G401 (cell line): ENCODE data around the gene REPS2. TPM values are rescaled to one million over a fixed set of nuclear protein-coding genes. Genes with fewer than 3 reads are reported as not detected.

Experiments
- DNase-seq: peaks from one replicate; pipeline ENCODE4 v3.0.0-alpha.2; 2015; ENCODE audit warnings: low spot score
- in situ Hi-C: cut with HindIII; loops from 2 replicates; pipeline ENCODE4 v1.10.0; 2016; ENCODE audit warnings: low sequenced_read_pairs, mixed read lengths
- total RNA-seq: library from RNA; depleted of rRNA; stranded (reverse); fragments of >200 nt; shearing (Covaris generic); gene quantifications from 2 replicates; pipeline ENCODE4 v1.2.3, GENCODE V29; 2014

The REPS2 gene
- total RNA-seq, 1 experiment from 2014 or later: not detected

DNA sequence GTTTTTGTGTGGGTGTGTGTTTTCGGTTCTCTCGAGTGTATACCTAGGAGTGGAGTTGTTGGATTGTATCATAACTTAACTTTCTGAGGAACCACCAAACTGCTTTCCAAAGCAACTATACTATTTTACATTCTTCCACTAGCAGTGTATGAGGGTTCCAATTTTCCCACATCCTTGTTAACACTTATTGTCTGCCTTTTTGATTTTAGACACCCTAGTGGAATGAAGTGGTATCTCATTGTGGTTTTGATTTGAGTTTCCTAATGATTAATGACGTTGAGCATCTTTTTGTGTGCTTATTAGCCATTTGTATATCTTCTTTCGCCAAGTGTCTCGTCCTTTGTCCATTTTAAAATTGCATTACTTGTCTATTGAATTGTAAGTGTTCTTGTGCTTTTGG lies 118.6 kb downstream of the REPS2 start:
- in situ Hi-C loops: no loop called here
- no peak for DNase-seq

- DNase-seq: no peak
- in situ Hi-C loops: no loop called here
Measured at GRCh38 chrX:17067534-17067933, 121.1 kb downstream of the REPS2 start.

DNA sequence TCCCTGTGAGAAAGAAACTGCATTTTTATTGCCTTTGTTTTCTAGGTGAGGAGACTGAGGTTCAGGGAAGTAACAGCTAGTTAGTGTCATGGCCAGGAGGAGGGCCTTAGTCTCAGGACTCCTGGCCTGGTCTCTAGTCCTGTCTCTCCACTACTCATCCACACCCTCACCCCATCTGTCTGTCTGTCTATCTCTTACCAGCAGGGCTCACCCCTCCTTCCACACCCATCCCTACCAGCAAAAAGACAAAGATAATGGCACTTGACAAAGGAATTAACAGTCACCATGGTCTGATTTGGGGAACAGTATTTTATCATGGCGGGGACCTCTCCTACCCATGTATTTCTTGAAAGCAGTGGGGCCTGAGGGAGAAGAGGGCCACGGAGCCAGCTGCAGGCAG lies 125.8 kb downstream of the REPS2 start:
- in situ Hi-C loops: no loop called here
- no peak for DNase-seq

DNA sequence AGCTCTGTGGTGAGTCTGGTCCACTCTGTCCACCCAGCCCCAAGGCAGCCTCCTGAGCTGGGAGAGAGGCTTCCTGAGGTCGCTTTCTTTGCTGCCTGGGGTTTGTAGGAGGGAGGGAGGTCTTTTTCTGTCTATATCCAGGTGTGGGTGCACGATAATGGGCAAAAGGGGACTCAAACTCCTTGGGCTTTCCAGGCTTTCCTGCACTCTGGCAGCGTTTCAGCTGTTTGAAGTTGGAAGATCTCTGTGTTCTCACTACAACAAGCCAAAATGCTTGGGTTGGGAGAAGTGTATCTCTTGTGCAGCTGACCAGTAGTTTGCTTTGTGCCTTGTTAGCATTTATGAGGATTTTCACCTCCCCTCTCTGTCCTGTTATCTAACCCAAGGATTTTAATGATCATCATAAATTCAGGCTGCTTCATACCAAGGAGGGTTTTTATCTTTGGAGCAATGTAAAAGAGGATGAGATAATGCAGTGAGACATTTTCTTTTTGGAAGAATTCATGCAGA lies 126.3 kb downstream of the REPS2 start:
- DNase-seq: no peak
- in situ Hi-C loops: no loop called here

DNA sequence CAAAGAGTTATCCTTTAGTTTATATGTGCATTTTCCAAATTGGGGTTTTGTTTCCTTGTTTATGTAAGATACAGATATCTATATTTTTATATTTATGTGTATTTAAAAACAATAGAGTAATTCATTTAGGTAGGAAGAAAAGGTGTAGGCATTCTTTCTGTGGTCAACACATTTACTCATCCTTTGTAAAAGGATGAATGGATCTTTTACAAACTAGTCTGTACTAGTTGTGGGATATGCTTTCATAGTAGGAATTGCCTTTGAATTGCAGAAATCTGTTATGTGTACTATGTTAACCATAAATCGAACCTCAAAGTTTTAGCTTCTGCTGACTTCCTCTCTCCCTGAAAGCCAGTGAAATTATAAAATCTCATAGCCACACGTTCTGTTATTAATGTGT lies 128.5 kb downstream of the REPS2 start:
- DNase-seq: no peak
- in situ Hi-C loops: no loop called here

- in situ Hi-C loops: no loop called here
- DNase-seq: no peak
Measured at GRCh38 chrX:17077361-17077760, 130.9 kb downstream of the REPS2 start.

DNA sequence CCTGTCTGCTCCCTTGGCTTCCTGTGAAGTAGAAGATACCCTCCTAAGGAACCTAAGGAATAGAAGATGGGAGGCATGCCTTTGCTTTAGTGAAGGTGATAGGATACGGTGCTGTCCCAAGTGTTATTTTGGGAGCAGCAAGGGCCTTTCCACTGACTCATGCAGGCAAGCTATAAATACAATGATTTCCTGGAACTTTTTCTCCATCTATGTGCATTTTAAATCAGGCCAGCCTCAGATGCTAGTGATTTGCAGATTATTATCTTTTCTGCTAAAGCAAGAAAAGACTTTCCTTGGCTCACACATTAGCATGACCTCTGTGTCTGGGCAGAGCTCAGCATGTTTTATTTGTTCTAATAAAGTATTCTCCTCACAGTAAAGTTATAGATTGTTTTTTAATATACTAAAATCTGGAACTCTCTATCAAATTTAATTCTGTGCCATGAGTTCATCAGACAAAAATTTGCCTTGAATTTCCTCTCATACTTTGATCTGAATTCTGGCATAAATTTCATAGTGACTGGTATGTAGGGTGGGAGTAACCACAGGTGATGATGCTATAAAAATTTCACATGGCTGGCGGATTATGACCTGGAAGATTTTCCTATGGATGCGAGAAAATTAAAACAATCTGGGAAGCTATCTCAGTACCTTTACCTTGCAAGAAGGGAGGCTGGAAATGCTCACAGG lies 131.7 kb downstream of the REPS2 start:
- in situ Hi-C loops: no loop called here
- DNase-seq: no peak

GRCh38 chrX:17081511-17081910 lies 135.1 kb downstream of the REPS2 start:
- peak; percentile 67 for DNase-seq
- in situ Hi-C loops: no loop called here

DNA sequence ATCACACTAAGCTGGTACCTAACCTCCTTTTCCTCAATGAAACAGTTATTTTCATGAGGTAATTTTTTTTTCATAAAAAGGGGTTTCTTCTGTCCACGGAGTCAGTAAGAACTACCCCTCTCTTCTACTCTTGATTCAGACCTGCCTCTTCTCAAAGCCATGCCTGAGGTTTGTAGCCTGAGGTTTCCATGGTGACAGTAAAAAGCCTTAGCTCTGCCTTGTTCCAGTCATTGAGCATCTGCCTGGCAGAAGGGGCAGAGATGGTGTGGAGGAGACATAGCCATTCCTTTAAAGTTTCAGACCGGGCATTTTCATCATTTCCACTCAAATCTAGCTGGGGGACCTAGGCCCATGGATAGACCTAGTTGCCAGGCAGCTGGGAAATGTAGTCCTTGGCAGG lies 135.5 kb downstream of the REPS2 start:
- in situ Hi-C loops: no loop called here
- peak; percentile 35 for DNase-seq

DNA sequence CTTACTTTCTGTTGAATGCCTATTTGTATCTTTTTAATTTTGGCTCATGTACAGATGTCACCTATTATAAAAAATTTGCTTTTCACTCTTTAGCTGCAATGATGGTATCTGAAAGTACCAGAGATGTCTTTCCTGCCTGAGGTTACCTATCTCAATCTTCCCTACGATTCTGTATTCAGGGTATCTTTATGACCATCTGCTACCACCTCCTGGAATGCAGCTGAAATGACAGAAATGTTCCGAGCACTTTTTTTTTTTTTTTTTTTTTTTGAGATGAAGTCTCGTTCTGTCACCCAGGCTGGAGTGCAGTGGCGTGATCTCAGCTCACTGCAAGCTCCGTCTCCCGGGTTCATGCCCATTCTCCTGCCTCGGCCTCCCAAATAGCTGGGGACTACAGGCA lies 136.4 kb downstream of the REPS2 start:
- DNase-seq: peak; percentile 73

DNA sequence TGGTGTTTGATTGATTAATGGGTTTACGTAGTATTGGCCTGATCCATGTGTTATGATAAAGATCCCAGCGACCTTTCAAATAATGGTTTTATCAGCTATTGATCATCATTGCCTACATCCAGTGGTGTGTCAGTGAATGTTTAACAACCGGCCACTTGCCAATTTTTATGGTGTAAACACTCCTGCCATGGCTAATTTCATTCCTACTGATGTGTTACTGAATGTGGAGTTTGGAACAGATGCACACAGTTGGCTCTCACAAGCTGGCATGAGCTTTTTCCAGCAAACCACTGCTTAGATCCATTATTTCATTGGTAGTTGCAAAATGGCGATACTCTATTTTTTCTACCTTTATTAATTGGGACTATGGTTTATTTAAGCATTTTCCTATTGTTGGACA lies 139.9 kb downstream of the REPS2 start:
- no peak for DNase-seq
- in situ Hi-C loops: no loop called here

More for the DNA sequence above, 136.4 kb downstream of the REPS2 start:
- in situ Hi-C loops: no loop called here

DNA sequence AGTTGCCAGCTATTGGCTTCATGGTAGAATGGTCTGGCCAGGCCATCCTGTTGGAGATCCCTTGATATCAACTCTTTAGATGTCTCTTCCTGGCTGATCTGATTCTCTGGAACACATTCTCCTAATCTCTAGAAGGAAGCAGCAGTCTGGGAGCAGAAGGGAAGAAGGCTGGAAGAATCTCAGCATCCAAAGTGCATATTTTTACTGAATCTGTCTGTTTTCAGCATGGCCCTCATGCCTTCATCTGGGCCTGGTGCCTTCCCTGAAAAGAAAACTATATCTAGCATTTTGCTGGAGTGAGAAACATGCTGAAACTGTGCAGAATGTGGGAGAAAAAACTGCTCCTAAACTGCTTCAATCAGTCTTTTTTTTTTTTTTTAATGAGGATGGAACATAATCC lies 148.7 kb downstream of the REPS2 start:
- no peak for DNase-seq
- in situ Hi-C loops: no loop called here

DNA sequence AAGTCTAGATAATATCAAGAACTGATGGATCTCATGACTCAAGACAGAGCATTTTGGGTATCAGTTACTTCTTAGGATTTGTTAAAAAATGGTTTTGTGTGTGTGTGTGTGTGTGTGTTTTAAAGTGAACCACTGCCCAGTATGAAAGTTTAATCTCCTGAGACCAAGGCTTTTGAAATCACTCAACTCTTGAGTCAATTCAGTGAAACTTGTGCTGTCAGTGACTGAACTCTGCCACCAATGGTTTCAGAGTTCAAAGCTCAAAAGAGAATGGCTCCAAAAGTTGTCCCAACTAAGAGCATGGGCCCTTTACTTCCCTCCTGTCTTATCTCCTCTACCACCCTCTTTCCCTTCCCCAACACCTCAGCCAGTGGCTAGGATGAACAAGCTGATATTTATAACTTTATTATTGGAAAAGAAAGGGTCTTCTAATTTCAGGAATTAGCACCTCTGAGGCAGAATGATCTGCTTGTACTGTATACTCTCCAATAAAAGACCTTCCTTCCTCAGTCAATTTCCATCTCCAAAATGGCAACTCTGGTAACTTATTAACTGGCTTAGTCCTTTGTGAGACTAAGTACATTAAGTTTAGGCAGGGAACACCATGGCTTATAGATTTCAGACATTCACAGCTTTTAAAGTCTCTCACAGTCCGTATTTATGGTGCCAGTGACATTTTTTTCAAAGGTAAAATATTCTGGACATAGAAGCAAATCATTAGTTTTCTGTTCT lies 152.2 kb downstream of the REPS2 start:
- DNase-seq: no peak
- in situ Hi-C loops: no loop called here

DNA sequence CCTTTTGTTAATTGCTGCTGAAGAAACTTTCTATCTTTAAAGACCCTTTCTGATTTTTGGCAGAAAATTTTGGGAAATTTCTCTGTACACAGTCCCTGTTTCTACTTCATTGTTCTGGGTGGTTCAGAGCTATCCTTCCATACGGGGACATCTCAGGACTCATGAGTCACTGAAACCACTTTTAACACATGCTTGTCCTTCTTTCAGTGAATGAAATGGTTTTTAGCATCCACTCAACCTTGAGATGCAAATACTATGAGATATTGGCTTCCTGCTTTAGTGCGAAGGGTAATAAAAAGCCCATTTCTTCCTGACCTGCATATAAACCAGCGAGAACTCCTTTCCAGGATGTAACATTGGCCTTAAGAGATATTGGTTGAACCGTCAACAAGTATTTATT lies 158.0 kb downstream of the REPS2 start:
- in situ Hi-C loops: no loop called here
- DNase-seq: no peak

DNA sequence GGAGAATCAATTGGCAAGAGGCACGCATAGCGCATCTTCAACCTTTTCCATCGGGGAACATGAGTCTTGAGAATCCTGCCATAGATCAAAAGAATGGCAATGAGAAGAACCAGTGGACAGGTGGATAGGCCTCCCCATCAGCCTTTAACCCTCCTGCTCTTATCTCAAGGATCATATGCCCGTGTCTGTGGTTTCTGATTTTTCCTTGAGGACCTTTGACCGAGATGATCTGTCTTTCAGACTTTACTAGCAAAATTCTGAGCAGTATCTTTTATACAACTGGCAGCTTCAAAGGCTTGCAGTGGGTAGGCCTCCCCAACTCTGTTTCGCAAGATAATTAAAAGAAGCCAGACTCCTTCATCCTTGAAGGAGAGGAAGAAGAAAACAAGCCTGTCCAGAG lies 174.4 kb downstream of the REPS2 start:
- in situ Hi-C loops: no loop called here
- no peak for DNase-seq

GRCh38 chrX:17154001-17154400 lies 207.5 kb downstream of the REPS2 start:
- in situ Hi-C loops: no loop called here
- no peak for DNase-seq

- no peak for DNase-seq
- in situ Hi-C loops: no loop called here
Measured at GRCh38 chrX:17160975-17161374, 214.5 kb downstream of the REPS2 start.

- DNase-seq: no peak
- in situ Hi-C loops: no loop called here
Measured at GRCh38 chrX:17161991-17162390, 215.5 kb downstream of the REPS2 start.

GRCh38 chrX:17164079-17164478 lies 217.6 kb downstream of the REPS2 start:
- DNase-seq: no peak
- in situ Hi-C loops: no loop called here

DNA sequence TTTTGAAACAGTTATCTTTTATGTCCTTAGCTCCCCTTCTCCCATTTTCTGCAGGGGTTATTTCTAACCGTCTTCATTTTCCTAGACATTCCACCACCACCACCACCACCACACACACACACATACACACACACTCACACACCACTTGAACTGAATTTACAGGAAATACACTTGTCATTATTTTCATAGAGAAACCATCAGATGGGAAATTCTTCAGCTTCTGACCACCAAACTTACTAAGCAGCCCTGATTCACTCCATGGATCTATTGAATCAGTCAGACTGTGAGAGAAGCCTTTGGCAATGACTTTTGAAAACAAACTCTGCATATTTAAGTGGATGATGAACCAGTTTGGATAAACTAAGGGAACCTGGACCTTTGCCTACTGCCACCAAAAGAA lies 218.5 kb downstream of the REPS2 start:
- no peak for DNase-seq
- in situ Hi-C loops: no loop called here

DNA sequence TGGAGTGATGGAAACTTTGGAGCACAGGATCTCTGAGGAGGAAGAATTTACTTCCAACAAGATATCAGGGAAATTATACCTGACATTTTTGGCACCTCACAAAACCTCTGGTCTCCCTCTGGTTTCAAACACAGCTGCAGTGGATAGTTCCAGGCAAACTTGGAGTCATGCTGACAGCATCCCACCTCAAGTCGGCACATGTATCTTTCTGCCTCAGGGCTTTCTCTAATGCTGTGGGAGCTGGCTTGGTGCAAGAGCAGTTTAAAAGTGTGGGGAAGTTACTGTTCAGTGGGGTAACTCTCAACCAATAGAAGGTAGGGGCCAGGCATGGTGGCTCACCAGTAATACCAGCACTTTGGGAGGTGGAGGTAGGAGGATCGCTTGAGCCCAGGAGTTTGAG lies 221.5 kb downstream of the REPS2 start:
- in situ Hi-C loops: no loop called here
- no peak for DNase-seq
